NK-92 (cell line): ENCODE results near the gene CDC45.

Source experiments
- DNase-seq: peaks from one replicate; lab custom pipeline; 2025; ENCODE audit not compliant: unreplicated experiment; lab: John Stamatoyannopoulos, UW

CDC45 gene

GRCh38 chr22:19510919-19511341, 31.2 kb downstream of the CDC45 start:
- no peak for DNase-seq

- DNase-seq, result no peak
These were observed 34.1 kb downstream of the CDC45 start for GRCh38 chr22:19513823-19514222.

DNA sequence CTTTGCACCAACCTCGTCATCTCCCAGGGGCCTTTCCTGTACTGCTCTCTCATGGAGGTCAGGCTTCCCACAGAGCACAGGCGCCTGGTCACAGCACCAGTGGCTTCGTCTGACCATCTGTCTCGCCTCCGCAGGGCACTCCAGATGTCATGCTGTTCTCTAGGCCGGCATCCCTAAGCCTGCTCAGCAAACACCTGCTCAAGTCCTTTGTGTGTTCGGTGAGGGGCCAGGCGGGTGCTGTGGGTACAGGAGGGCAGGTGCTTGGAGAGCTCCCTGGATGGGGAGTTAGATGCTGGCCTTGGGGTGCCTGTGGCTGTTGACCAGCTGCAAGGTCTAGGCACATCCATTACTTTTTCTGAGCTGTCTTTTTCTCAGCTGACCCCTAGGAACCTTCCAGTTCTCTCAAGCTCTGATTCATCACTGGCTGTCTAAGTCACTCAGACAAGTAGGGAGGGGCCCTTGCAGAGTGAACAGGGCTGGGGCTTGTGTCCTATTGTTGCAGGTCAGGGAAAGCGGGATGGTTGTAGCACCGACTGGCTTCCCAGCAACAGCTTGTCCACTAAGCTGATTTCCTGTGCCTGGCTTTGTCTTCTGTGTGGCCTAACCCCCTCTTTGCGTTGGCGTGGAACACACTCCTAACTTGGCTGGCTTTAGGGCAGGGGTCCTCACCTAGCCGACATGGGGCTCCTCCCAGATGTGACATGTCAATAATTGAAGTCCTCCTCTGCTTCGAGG, 35.3 kb downstream of the CDC45 start:
- no peak for DNase-seq

GRCh38 chr22:19515654-19516377, 36.1 kb downstream of the CDC45 start:
- DNase-seq, result no peak

DNA sequence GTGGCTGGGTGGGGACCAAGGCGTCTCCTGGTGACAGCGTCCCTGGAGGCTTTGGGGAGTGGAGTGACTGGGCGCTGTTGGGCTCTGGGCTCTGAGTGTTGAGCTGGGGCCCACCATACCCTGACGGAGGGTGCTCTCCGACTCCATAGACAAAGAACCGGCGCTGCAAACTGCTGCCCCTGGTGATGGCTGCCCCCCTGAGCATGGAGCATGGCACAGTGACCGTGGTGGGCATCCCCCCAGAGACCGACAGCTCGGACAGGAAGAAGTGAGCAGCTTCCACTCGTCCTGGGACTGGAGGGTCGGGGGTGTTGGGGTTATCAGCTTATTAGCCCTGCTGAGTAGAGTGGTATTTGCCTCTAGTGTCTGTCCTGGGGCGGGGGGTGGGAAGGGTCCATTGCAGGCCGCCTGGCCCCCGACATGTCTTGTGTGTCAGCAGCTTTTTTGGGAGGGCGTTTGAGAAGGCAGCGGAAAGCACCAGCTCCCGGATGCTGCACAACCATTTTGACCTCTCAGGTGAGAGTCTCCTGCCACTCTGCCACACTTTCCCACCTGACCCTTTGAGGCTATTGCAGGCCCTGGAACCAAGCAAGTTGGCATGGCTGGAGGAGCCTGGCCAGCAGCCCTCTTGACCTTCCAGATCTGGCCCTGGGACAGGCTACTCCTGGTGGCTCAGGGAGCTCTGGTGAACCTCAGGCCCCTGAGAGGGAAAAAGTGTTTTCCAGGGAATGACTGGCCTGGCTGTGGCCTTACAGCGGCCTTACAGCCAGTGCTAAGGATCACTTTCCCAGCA, 36.9 kb downstream of the CDC45 start:
- no peak for DNase-seq

GRCh38 chr22:19517171-19517500, 37.4 kb downstream of the CDC45 start:
- DNase-seq, result no peak

DNA sequence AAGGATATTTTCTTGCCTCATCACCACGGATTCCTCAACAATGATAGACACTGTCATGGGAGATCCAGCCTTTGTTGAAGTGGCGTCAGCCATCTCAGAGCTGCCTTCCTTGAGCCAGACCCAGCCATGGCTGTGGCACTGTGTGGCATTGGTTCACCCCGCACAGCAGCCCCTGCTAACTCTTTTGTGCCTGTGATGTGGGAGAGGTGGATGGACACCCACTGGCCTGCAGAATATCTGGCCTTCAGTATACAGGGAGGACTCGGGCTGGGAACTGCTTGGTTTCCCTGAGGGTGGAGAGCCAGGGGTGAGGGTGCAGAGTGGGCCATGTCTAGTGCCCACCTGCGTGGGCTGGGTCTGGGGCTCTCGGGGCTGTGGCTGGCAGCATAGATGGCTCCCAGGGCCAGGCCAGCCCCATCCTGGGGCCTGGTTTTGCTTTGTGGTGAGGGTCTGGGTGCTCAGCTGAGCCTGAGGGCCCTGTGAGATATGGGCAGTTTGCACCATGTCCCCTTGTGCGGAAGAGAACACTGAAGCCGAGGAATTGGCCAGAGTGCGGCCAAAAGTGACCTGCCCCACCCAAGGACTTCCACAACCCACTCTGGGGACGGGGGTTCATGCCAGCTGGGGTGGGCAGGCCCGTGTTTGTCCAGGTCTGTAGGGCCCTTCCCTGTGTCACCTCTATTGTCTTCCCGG, 38.3 kb downstream of the CDC45 start:
- no peak for DNase-seq

DNA sequence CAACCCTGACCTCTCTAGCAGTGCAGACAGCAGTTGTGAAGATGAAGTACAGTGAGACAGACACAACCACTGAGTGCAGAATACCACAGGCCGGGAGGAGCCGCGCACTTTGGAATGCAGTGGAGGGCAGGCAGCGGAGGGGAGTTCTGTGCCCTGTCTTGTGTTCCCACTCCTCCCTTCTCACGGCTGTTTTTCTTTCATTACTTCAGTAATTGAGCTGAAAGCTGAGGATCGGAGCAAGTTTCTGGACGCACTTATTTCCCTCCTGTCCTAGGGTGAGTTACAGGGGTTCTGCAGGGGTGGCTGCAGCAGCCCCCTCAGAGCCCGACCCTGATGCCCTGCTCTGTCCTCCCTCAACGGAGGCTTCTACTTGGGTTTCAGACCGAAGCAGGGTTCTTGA, 38.9 kb downstream of the CDC45 start:
- DNase-seq, result no peak

DNA sequence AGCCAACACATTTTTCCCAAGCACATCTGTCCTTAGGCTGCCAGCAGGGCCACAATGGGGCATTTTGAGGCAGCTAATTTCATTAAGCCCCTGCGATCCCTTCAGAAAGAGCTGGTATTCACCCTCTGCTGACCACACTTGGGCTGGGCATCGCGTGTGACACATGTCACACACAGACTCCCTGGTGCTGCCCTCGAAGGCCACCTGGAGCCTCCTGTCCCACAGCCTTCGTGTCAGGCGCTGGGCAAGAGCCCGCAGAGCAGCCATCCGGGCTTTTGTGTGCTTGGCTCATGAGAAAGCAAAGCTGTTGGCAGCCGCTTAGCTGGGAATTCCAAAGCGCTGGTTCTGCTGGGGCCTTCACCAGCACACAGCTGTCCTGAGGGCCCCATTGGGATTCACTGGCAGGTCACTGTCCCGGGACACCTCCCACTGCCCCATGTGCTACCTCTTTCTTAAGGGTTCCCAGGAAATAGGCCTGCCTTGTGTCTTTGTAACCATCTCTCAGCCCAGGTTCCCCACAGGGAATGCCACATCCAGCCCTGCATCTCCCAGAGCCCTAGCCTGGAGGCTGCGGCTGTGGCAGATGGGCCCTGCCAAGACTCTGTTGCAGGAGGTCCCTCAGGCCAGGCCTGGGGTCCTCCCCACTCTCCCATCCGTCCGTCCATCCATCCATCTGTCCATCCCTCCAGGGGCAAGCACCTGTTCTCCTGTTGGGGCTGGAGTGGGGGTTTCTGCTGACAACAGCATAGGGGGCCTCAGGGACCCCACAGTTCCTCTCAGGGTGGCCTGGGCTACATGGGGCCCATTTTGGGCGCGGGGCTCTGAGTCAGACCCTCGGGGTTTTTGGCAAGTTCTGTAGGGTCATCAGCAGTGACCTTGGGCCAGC, 39.6 kb downstream of the CDC45 start:
- no peak for DNase-seq

- DNase-seq, result no peak
These were observed 40.3 kb downstream of the CDC45 start for GRCh38 chr22:19520007-19520406.

- DNase-seq, result no peak
These were observed 41.0 kb downstream of the CDC45 start for GRCh38 chr22:19520566-19521305.

DNA sequence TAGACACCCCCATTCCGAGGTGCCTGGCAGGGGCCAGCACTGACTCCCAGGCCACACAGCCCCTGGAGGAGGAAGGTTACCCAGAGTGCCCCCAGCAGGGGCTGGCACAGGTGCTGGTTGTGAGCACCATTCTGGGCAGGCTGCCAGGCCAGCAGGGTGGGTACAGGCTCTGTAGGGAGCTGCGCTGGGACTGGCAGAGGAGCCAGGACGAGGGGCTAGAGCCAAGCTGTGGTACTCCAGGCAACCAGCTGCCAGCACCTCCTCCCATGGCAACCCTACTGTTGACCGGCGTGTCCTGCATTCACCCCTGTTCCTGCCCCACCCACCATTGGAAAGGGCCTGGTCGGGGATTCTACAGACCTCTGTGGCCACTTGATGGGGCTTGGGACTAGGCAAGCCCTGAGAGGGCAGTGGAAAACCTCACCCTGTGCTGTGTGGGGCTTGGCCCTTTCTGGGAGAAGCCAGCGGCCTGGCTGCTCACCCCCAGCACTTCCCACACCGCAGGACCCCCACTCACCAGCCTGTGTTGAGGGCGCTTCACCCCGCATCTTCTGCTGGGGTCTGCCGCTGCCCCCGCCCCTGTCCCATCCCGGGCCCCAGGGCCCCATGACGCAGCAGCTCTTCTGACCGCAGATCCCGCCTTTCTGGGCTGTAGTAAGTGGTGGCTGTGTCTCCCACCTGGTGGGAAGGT, 42.6 kb downstream of the CDC45 start:
- no peak for DNase-seq

DNA sequence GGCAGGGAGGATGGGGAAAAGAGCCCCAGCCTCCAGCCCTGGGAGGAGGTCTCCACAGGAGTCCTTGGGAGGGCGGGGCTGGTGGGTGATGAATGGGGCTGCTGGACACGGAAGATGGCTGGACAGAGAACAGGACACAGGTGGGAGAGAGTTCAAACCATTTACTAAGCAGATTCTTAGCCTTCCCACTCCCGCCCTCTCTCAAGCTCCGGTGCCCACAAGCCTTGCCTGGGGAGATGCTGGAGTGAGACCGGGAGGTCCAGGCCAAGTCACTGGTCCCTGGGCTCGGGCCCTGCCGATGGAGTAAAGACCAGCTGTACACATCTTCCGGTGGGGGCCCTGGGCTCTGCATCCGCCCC, 43.1 kb downstream of the CDC45 start:
- DNase-seq, result no peak

DNA sequence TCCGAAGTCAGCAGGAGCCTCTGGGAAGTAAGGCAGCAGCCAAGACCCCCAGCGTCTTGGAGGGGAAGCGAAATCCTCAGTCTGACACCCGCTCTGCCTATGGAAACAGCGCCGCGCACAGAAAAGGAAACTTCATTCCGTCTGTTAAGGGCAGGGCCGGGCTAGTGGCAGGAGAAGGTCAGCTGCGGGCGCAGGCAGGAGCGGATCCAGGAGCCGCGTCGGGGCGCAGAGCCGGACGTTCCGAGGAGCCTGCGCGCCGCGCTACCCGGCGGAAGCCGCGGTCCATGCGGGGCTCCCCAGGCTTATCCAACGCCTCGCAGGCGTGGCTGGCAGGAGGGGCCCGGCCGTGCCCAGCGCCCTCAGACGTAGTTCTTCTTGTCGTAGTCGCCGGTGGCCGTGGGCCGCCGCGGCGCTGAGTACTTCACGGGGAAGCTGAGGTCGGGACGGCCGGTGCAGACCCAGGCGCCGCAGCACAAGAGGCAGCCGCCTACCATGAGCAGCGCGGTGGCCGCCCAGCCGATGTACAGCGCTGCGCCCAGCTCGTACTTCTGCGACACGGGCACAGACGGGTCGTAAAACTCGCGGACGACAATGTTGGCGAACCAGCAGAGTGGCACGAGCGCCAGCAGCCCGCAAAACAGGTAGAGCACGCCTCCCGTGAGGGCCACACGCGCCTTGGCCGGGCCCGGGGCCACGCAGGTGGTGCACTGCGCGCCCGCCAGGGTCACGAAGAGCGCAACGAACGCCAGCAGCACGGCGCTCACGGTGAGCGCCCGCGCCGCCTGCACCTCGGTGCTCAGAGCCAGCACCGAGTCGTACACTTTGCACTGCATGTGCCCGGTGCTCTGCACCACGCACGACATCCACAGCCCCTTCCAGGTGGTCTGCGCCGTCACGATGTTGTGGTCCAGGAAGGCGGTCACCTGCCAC, 43.8 kb downstream of the CDC45 start:
- DNase-seq, result no peak

DNA sequence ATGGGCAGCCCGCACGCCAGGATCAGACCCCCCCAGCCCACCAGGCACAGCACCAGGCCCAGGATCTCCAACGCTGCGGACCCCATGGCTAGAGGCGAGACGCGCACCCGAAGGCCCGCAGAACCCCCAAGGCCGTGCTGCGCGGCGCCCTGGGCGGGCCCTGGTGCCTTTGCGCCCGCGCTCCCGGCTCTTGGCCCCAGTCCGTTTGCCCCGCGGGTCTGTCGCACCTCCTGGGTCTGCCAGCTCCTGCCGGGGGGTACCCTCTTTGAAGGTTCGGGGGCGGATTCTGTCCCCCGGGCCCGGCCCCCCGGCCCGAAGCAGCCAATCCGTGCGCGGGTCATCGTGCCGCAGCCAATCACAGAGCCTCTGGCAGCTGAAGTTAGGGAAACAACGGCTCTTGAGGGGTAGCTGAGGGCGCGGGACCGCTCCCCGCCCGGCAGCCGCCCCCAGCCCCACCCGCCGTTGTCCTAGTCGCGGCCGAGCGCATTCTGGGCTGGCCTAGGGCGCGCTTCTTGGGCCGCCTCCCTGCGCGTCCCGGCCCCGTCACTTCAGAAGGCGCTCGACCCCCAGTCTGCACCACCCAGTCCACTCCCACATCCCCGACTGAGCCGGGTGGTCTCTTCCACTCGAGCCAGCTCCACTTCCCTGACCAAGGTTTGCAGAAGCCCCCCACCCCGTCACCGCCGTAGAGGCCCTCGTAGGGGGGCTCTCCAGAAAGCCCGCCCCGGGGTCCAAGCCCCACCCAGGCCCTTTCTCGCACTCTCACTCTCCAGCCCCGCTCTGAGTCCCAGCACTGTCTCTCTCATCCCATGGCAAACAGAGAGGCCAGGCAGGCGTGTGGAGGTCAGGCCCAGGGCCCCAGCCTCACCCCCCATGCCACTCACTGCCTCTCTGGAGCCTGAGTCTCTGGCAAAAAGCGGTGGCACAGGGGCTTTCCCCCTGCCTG, 44.7 kb downstream of the CDC45 start, which contains the start of gene CLDN5:
Gene CLDN5 (minus strand): TSS at position 241 of the 946 bp plus-strand sequence. CDS start 155 bp downstream, at position 86.
- DNase-seq, result no peak

GRCh38 chr22:19525116-19525660, 45.5 kb downstream of the CDC45 start:
- DNase-seq, result no peak

DNA sequence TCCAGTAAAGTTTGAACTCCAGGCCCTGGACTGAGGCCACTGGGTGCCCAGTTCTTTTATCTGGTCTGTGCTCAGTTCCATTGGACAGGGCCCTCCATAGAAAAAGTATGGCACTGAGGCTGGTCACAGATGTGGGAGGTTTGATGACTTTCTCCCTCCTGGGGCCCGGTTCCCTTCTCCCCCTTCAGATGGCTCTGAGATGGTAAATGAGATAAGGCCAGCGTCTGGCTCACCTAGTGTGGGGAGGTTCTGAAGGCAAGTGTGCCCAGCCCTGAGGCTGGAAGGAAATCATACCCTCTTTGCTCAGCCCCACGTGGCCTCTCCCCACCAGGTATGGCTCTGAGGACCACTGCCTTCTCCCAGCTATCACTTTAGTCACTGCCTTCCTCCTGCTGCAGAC, 45.9 kb downstream of the CDC45 start:
- no peak for DNase-seq
